Prostate gland (tissue), 2 donors: Measurements from ENCODE around the gene CALR. TPM values are rescaled to one million over a fixed set of nuclear protein-coding genes. Genes with fewer than 3 reads are reported as not detected.

ENCODE experiments used
- DNase-seq: peaks from one replicate; pipeline ENCODE4 v3.0.0-alpha.2; 2019; ENCODE audit warnings: low spot score
- H3K27ac ChIP-seq, 2 donors: fragments of 200-600 bp; sonication (generic); 2 replicates each; pipeline ENCODE4 v1.5.1; 2017 to 2019
- H3K27me3 ChIP-seq: fragments of 200-600 bp; sonication (generic); replicated peaks from 2 replicates; pipeline ENCODE4 v1.5.1; 2019; ENCODE audit not compliant: insufficient read depth
- H3K36me3 ChIP-seq, 2 donors: fragments of 200-600 bp; sonication (generic); 1 replicate in 1 of 2; 2 replicates in 1 of 2; pipeline versions ENCODE4 v1.5.1 to v1.8.1; 2017 to 2019
- H3K4me1 ChIP-seq: fragments of 200-600 bp; sonication (generic); replicated peaks from 2 replicates; pipeline ENCODE4 v1.5.1; 2019
- H3K4me3 ChIP-seq, 2 donors: fragments of 200-600 bp; sonication (generic); 2 replicates each; pipeline ENCODE4 v1.5.1; 2017 to 2019
- H3K9me3 ChIP-seq: fragments of 200-600 bp; sonication (generic); 2 replicates; pipeline ENCODE4 v1.5.1; 2017
- CTCF ChIP-seq, 4 experiments: fragments of 200-600 bp in 2 of 4; fragments of 450-650 bp in 2 of 4; sonication (generic) in 2 of 4; IDR thresholded peaks; 1 replicate in 3 of 4; 2 replicates in 1 of 4; pipeline ENCODE4 v1.5.1; 2016 to 2019; ENCODE audit warnings: antibody characterized with exemption in 4 of 4, mild to moderate bottlenecking in 2 of 4, moderate library complexity in 2 of 4
- POLR2A ChIP-seq: fragments of 450-650 bp; IDR thresholded peaks from one replicate; pipeline ENCODE4 v1.6.1; 2016; ENCODE audit warnings: antibody characterized with exemption, mild to moderate bottlenecking
- POLR2AphosphoS5 ChIP-seq: sonication (generic); formaldehyde crosslinking; IDR thresholded peaks from one replicate; pipeline ENCODE4 v1.6.1; 2017; ENCODE audit warnings: antibody characterized with exemption
- WGBS: methylation state at CpG from one replicate; pipeline ENCODE4 v1.1.5; 2018; 5-methylcytosine and 5-hydroxymethylcytosine counted together
- intact Hi-C: fragments of 100-400 bp; cut with DNase I; formaldehyde crosslinking; loops from one replicate; pipeline ENCODE4 v1.14.2; 2022
- total RNA-seq, 2 donors: library from RNA; depleted of rRNA; stranded (reverse); fragments of >200 nt; gene quantifications; one replicate each; pipeline ENCODE4 v1.1.0, GENCODE V29; 2016

Gene CALR
- total RNA-seq, 2 donors from 2014 or later = 532 to 980 TPM

GRCh38 chr19:12967907-12968306 is 29.5 kb downstream of the CALR start:
- no peak overlapping the region for H3K4me3 ChIP-seq
- H3K27me3 ChIP-seq = no peaks in the 10 kb centered on the region
- intact Hi-C loops = loop anchor here (10.0 kb wide), 1 partner anchor 617 kb away; no protein-coding TSS in a partner anchor
- H3K36me3 ChIP-seq = no peaks in the 10 kb centered on the region
- H3K4me1 ChIP-seq = no peaks in the 10 kb centered on the region
- no peaks in the 10 kb centered on the region for H3K9me3 ChIP-seq
- no peak for TF ChIP-seq CTCF (IDR thresholded peaks at IDR 0.05)
- no peak for TF ChIP-seq POLR2AphosphoS5
- no peak for TF ChIP-seq POLR2A
- no peak for DNase-seq
- no peak overlapping the region for H3K27ac ChIP-seq
- 88% methylated on average over 5 of the region's 5 CpGs for WGBS

- H3K9me3 ChIP-seq = no peaks in the 10 kb centered on the region
- intact Hi-C loops = loop anchor here (10.0 kb wide), 1 partner anchor 615 kb away; no protein-coding TSS in a partner anchor
- H3K4me3 ChIP-seq = no peak within 1 kb of the TSS
- H3K27ac ChIP-seq = no peak within 1 kb of the TSS
- no peaks in the 10 kb centered on the region for H3K36me3 ChIP-seq
- no peak for DNase-seq
- no peaks in the 10 kb centered on the region for H3K27me3 ChIP-seq
- no peaks in the 10 kb centered on the region for H3K4me1 ChIP-seq
- no peak for TF ChIP-seq POLR2A
- TF ChIP-seq POLR2AphosphoS5 = no peak
- no peak for TF ChIP-seq CTCF (IDR thresholded peaks at IDR 0.05)
- WGBS = 59% methylated on average over 9 of the region's 14 CpGs
Measured at GRCh38 chr19:12969292-12969988, 31.0 kb downstream of the CALR start, which contains the start of gene DAND5. Gene DAND5 (plus strand): TSS chr19:12969576. CDS start chr19:12969661, 85 bp downstream.

GRCh38 chr19:12970070-12970820 is 31.8 kb downstream of the CALR start:
- H3K9me3 ChIP-seq = no peaks in the 10 kb centered on the region
- no peaks in the 10 kb centered on the region for H3K4me1 ChIP-seq
- no peak for DNase-seq
- TF ChIP-seq POLR2AphosphoS5 (no peak), CTCF (IDR thresholded peaks at IDR 0.05) (no peak), POLR2A (no peak)
- H3K27me3 ChIP-seq = no peaks in the 10 kb centered on the region
- no peak overlapping the region for H3K4me3 ChIP-seq
- no peaks in the 10 kb centered on the region for H3K36me3 ChIP-seq
- no peak overlapping the region for H3K27ac ChIP-seq
- WGBS = 92% methylated on average over 7 of the region's 7 CpGs
- intact Hi-C loops = no loop called here

- H3K4me1 ChIP-seq = no peaks in the 10 kb centered on the region
- H3K27ac ChIP-seq = no peak overlapping the region
- no peak for TF ChIP-seq POLR2AphosphoS5
- TF ChIP-seq POLR2A = no peak
- no peak for TF ChIP-seq CTCF (IDR thresholded peaks at IDR 0.05)
- intact Hi-C loops = no loop called here
- no peaks in the 10 kb centered on the region for H3K27me3 ChIP-seq
- no peak for DNase-seq
- WGBS = 93% methylated on average over 16 of the region's 16 CpGs
- no peaks in the 10 kb centered on the region for H3K36me3 ChIP-seq
- H3K9me3 ChIP-seq = no peaks in the 10 kb centered on the region
- no peak overlapping the region for H3K4me3 ChIP-seq
Measured at GRCh38 chr19:12973236-12973635, 34.8 kb downstream of the CALR start.
